ENCODE results near the gene LIG4.

The LIG4 gene

GRCh38 chr13:108226184-108226583, 10.8 kb upstream of the LIG4 start:
- Histone ChIP-seq H3K4me3 (ENCODE audit: low read depth, low read length, poor library complexity, severe bottlenecking) (no peak overlapping the region), H3K36me3 (ENCODE audit: insufficient read depth, low read length) (peaks cover 6% of the 10 kb centered on the region; the same call in 1 of the 2 replicates), H4K20me1 (ENCODE audit: insufficient read depth, low read length) (peaks cover 2% of the 10 kb centered on the region; the same call in 1 of the 2 replicates), H3K9ac (ENCODE audit: low read length) (no peak overlapping the region), H3K4me1 (ENCODE audit: insufficient read depth, low read length, severe bottlenecking) (no peaks in the 10 kb centered on the region), H3K9me3 (ENCODE audit: low read length) (no peaks in the 10 kb centered on the region), H3K27ac (ENCODE audit: low read depth, low read length, poor library complexity, severe bottlenecking) (no peak overlapping the region), H3K79me2 (ENCODE audit: insufficient read depth, low read length) (no peaks in the 10 kb centered on the region; the same call in 1 of the 2 replicates), H3K4me2 (ENCODE audit: low read length) (no peak overlapping the region), H2AFZ (ENCODE audit: low read length) (no peak overlapping the region), H3F3A (ENCODE audit: insufficient read depth, low read length) (no peaks in the 10 kb centered on the region), H3K9me2 (ENCODE audit: low read depth, low read length) (no peaks in the 10 kb centered on the region), H3K27me3 (ENCODE audit: insufficient read depth, low read length) (no peaks in the 10 kb centered on the region)
- no peak for TF ChIP-seq EZH2 (IDR thresholded peaks at IDR 0.05; ENCODE audit: borderline replicate concordance, low read length)
- TF ChIP-seq CTCF (IDR thresholded peaks at IDR 0.05; ENCODE audit: low read length): no peak

DNA sequence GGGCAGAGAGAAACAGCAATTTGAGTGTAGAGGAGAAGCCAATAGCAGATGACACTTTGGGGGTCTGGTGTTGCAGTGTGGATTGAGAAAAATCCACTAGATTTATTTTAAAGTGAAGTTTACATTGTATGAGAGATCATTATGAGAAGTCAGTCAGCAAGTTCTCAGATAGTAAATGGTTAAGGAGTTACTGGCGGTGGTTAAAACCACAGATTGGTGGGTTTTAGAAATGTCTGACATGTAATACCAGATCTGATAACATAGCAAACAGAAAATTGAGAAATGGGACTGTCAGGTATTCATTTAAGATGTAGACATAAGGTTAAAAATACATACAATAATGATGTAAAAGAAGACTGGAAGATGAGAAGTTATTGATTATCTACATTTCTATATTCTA, 10.1 kb upstream of the LIG4 start:
- Histone ChIP-seq H4K20me1 (ENCODE audit: insufficient read depth, low read length) (peaks cover 5% of the 10 kb centered on the region; the same call in 1 of the 2 replicates), H3F3A (ENCODE audit: insufficient read depth, low read length) (no peaks in the 10 kb centered on the region), H3K9me3 (ENCODE audit: low read length) (no peaks in the 10 kb centered on the region), H3K4me3 (ENCODE audit: low read depth, low read length, poor library complexity, severe bottlenecking) (no peak overlapping the region), H3K4me1 (ENCODE audit: insufficient read depth, low read length, severe bottlenecking) (no peaks in the 10 kb centered on the region), H3K27ac (ENCODE audit: low read depth, low read length, poor library complexity, severe bottlenecking) (no peak overlapping the region), H2AFZ (ENCODE audit: low read length) (no peak overlapping the region), H3K9me2 (ENCODE audit: low read depth, low read length) (no peaks in the 10 kb centered on the region), H3K9ac (ENCODE audit: low read length) (no peak overlapping the region), H3K27me3 (ENCODE audit: insufficient read depth, low read length) (no peaks in the 10 kb centered on the region), H3K36me3 (ENCODE audit: insufficient read depth, low read length) (peaks cover 6% of the 10 kb centered on the region; the same call in 1 of the 2 replicates), H3K79me2 (ENCODE audit: insufficient read depth, low read length) (peaks cover 6% of the 10 kb centered on the region; the same call in 1 of the 2 replicates), H3K4me2 (ENCODE audit: low read length) (no peak overlapping the region)
- TF ChIP-seq CTCF (IDR thresholded peaks at IDR 0.05; ENCODE audit: low read length) (no peak), EZH2 (IDR thresholded peaks at IDR 0.05; ENCODE audit: borderline replicate concordance, low read length) (no peak)

DNA sequence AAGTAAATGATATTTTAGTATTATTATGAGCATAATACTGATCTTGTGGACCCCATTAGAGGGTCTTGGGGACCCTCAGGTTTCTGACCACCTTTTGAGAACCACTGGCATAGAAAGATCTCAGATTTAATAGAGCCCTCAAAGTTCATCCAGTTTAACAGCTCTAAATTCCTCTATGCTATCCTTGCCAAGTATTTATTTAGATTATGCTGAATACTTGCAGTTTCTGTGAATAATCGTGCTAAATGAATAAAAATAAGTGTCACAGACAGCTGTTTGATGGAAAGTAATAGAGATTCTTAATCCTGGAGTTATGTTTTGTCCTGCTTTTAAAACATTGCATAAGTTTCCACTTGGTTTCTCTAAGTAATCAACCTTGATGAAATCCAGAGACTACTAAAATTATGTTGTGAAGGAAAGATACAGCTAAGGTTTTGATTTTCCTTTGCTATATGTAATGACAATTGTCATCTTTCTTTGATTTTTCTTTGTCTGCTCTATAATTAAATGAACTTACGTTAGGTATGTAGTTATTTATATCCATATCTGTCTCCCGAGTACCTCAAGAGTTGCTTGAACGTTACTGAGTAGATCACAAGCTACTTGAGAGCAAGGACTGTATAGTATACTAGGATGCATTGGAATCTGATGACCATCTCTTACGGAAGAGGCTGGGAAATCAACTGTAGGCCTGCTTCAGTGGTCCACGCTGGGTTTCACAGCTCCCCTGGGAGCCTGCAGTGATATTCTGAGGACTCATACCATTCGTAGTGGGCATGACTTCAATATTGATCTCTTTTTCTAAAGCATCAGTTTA, 8.6 kb upstream of the LIG4 start:
- H3K27me3 ChIP-seq (ENCODE audit: insufficient read depth, low read length): no peaks in the 10 kb centered on the region
- peaks cover 7% of the 10 kb centered on the region; the same call in 1 of the 2 replicates for H4K20me1 ChIP-seq (ENCODE audit: insufficient read depth, low read length)
- H3F3A ChIP-seq (ENCODE audit: insufficient read depth, low read length): no peaks in the 10 kb centered on the region
- no peak overlapping the region for H3K9ac ChIP-seq (ENCODE audit: low read length)
- no peak overlapping the region for H3K27ac ChIP-seq (ENCODE audit: low read depth, low read length, poor library complexity, severe bottlenecking)
- no peaks in the 10 kb centered on the region for H3K9me2 ChIP-seq (ENCODE audit: low read depth, low read length)
- no peaks in the 10 kb centered on the region for H3K36me3 ChIP-seq (ENCODE audit: insufficient read depth, low read length)
- no peak overlapping the region for H2AFZ ChIP-seq (ENCODE audit: low read length)
- H3K9me3 ChIP-seq (ENCODE audit: low read length): no peaks in the 10 kb centered on the region
- no peak overlapping the region for H3K4me3 ChIP-seq (ENCODE audit: low read depth, low read length, poor library complexity, severe bottlenecking)
- peaks cover 13% of the 10 kb centered on the region for H3K4me1 ChIP-seq (ENCODE audit: insufficient read depth, low read length, severe bottlenecking)
- TF ChIP-seq EZH2 (IDR thresholded peaks at IDR 0.05; ENCODE audit: borderline replicate concordance, low read length) (no peak), CTCF (IDR thresholded peaks at IDR 0.05; ENCODE audit: low read length) (no peak)
- H3K4me2 ChIP-seq (ENCODE audit: low read length): no peak overlapping the region
- H3K79me2 ChIP-seq (ENCODE audit: insufficient read depth, low read length): peaks cover 6% of the 10 kb centered on the region; the same call in 1 of the 2 replicates
